ENCODE data around the gene GMPPB. TPM values are rescaled to one million over a fixed set of nuclear protein-coding genes. Genes with fewer than 3 reads are reported as not detected.
A peak's percentile ranks its signal among the peaks of the same experiment; 100 is the strongest.

GMPPB gene
- total RNA-seq, 1 donor, result 21.0 TPM

- peaks cover 22% of the 10 kb centered on the region for H4K20me1 ChIP-seq (ENCODE audit: insufficient read depth, low read length)
- H3K36me3 ChIP-seq (ENCODE audit: insufficient read depth, low read length), result peaks cover 44% of the 10 kb centered on the region
- H2AFZ ChIP-seq (ENCODE audit: low read length), result no peak overlapping the region
- peaks cover 20% of the 10 kb centered on the region for H3K79me2 ChIP-seq (ENCODE audit: insufficient read depth, low read length)
- no peak for DNase-seq (ENCODE audit: insufficient read length, low spot score, missing footprints)
- H3K4me1 ChIP-seq (ENCODE audit: insufficient read depth, low read length), result peaks cover 22% of the 10 kb centered on the region
- TF ChIP-seq CTCF (IDR thresholded peaks at IDR 0.05; ENCODE audit: extremely low read depth, low read depth, low read length), result no peak
- peak overlapping the region; percentile 91 for H3K4me3 ChIP-seq (ENCODE audit: insufficient read depth, low read length)
- peak overlapping the region; percentile 98 for H3K4me2 ChIP-seq (ENCODE audit: insufficient read depth, low read length)
- peak overlapping the region; percentile 96 for H3K27ac ChIP-seq (ENCODE audit: low read depth, low read length)
- no peaks in the 10 kb centered on the region for H3K9me3 ChIP-seq (ENCODE audit: low read depth, low read length)
- no peaks in the 10 kb centered on the region for H3K27me3 ChIP-seq (ENCODE audit: insufficient read depth, low read length)
These were observed 855 bp downstream of the GMPPB start for GRCh38 chr3:49722896-49723295.

- no peaks in the 10 kb centered on the region for H3K9me3 ChIP-seq (ENCODE audit: low read depth, low read length)
- H3K79me2 ChIP-seq (ENCODE audit: insufficient read depth, low read length), result peaks cover 20% of the 10 kb centered on the region
- peak overlapping the region; percentile 96 for H3K27ac ChIP-seq (ENCODE audit: low read depth, low read length)
- TF ChIP-seq CTCF (IDR thresholded peaks at IDR 0.05; ENCODE audit: extremely low read depth, low read depth, low read length), result no peak
- peak overlapping the region; percentile 91 for H3K4me3 ChIP-seq (ENCODE audit: insufficient read depth, low read length)
- H3K4me1 ChIP-seq (ENCODE audit: insufficient read depth, low read length), result peaks cover 22% of the 10 kb centered on the region
- DNase-seq (ENCODE audit: insufficient read length, low spot score, missing footprints), result peak; percentile 59
- no peak overlapping the region for H2AFZ ChIP-seq (ENCODE audit: low read length)
- H4K20me1 ChIP-seq (ENCODE audit: insufficient read depth, low read length), result peaks cover 22% of the 10 kb centered on the region
- peak overlapping the region; percentile 98 for H3K4me2 ChIP-seq (ENCODE audit: insufficient read depth, low read length)
- no peaks in the 10 kb centered on the region for H3K27me3 ChIP-seq (ENCODE audit: insufficient read depth, low read length)
- H3K36me3 ChIP-seq (ENCODE audit: insufficient read depth, low read length), result peaks cover 38% of the 10 kb centered on the region
These were observed 1.6 kb downstream of the GMPPB start for GRCh38 chr3:49721896-49722781.

GRCh38 chr3:49721596-49721895 lies 2.2 kb downstream of the GMPPB start:
- no peak overlapping the region for H2AFZ ChIP-seq (ENCODE audit: low read length)
- TF ChIP-seq CTCF (IDR thresholded peaks at IDR 0.05; ENCODE audit: extremely low read depth, low read depth, low read length), result no peak
- H3K36me3 ChIP-seq (ENCODE audit: insufficient read depth, low read length), result peaks cover 33% of the 10 kb centered on the region
- H3K4me3 ChIP-seq (ENCODE audit: insufficient read depth, low read length), result no peak overlapping the region
- peaks cover 22% of the 10 kb centered on the region for H4K20me1 ChIP-seq (ENCODE audit: insufficient read depth, low read length)
- H3K27me3 ChIP-seq (ENCODE audit: insufficient read depth, low read length), result no peaks in the 10 kb centered on the region
- peaks cover 22% of the 10 kb centered on the region for H3K4me1 ChIP-seq (ENCODE audit: insufficient read depth, low read length)
- no peaks in the 10 kb centered on the region for H3K9me3 ChIP-seq (ENCODE audit: low read depth, low read length)
- H3K79me2 ChIP-seq (ENCODE audit: insufficient read depth, low read length), result peaks cover 20% of the 10 kb centered on the region
- no peak for DNase-seq (ENCODE audit: insufficient read length, low spot score, missing footprints)
- no peak overlapping the region for H3K4me2 ChIP-seq (ENCODE audit: insufficient read depth, low read length)
- H3K27ac ChIP-seq (ENCODE audit: low read depth, low read length), result no peak overlapping the region

- H3K4me3 ChIP-seq (ENCODE audit: insufficient read depth, low read length), result no peak overlapping the region
- no peaks in the 10 kb centered on the region for H3K27me3 ChIP-seq (ENCODE audit: insufficient read depth, low read length)
- TF ChIP-seq CTCF (IDR thresholded peaks at IDR 0.05; ENCODE audit: extremely low read depth, low read depth, low read length), result no peak
- H3K79me2 ChIP-seq (ENCODE audit: insufficient read depth, low read length), result peaks cover 20% of the 10 kb centered on the region
- peaks cover 22% of the 10 kb centered on the region for H3K4me1 ChIP-seq (ENCODE audit: insufficient read depth, low read length)
- no peak overlapping the region for H2AFZ ChIP-seq (ENCODE audit: low read length)
- no peaks in the 10 kb centered on the region for H3K9me3 ChIP-seq (ENCODE audit: low read depth, low read length)
- no peak overlapping the region for H3K27ac ChIP-seq (ENCODE audit: low read depth, low read length)
- H3K4me2 ChIP-seq (ENCODE audit: insufficient read depth, low read length), result no peak overlapping the region
- peak; percentile 64 for DNase-seq (ENCODE audit: insufficient read length, low spot score, missing footprints)
- peaks cover 22% of the 10 kb centered on the region for H4K20me1 ChIP-seq (ENCODE audit: insufficient read depth, low read length)
- peaks cover 28% of the 10 kb centered on the region for H3K36me3 ChIP-seq (ENCODE audit: insufficient read depth, low read length)
These were observed 2.7 kb downstream of the GMPPB start for GRCh38 chr3:49720855-49721595.

Measured in osteoblast (primary cell).